HepG2 (cell line): Measurements from ENCODE around the gene NOS1.

Experiments used
- CBX5 ChIP-seq: sonication (generic); formaldehyde crosslinking; IDR thresholded peaks from 2 replicates; pipeline ENCODE4 v1.4.0; 2020; ENCODE audit warnings: missing genetic modification reagents, borderline replicate concordance
- CREB1 ChIP-seq, 2 experiments: fragments of 450-650 bp in 1 of 2; IDR thresholded peaks; 2 replicates each; pipeline ENCODE4 v1.6.1; 2016 to 2017; ENCODE audit warnings: control low read depth in 1 of 2, mild to moderate bottlenecking in 1 of 2, missing compliant biosample characterization in 1 of 2, missing genetic modification characterization in 1 of 2
- FOXK2 ChIP-seq: fragments of 450-650 bp; IDR thresholded peaks from 2 replicates; pipeline ENCODE4 v1.6.1; 2016
- HNRNPLL ChIP-seq: fragments of 200-400 bp; formaldehyde crosslinking; IDR thresholded peaks from 2 replicates; pipeline ENCODE4 v1.6.1; 2017; ENCODE audit warnings: mild to moderate bottlenecking, low read depth, low read length; ENCODE audit not compliant: poor library complexity, severe bottlenecking
- POLR2A ChIP-seq, 2 experiments: IDR thresholded peaks; 2 replicates each; pipeline ENCODE4 v1.6.1; 2011; ENCODE audit warnings: low read depth in 2 of 2, low read length in 2 of 2, mild to moderate bottlenecking in 1 of 2, moderate library complexity in 1 of 2; ENCODE audit not compliant: insufficient read depth in 1 of 2
- SMC3 ChIP-seq: IDR thresholded peaks from 2 replicates; pipeline ENCODE4 v1.6.1; 2011; ENCODE audit warnings: low read length, improper control_type of control experiment
- SP140L ChIP-seq: sonication (generic); formaldehyde crosslinking; IDR thresholded peaks from 2 replicates; pipeline ENCODE4 v1.4.0; 2020; ENCODE audit warnings: missing genetic modification reagents, borderline replicate concordance
- TP53 ChIP-seq: sonication (generic); formaldehyde crosslinking; conservative IDR thresholded peaks from 2 replicates; pipeline ENCODE4 v1.4.0; 2020; ENCODE audit warnings: missing genetic modification reagents
- ZNF878 ChIP-seq: sonication (generic); formaldehyde crosslinking; IDR thresholded peaks from 2 replicates; pipeline ENCODE4 v1.8.1; 2023; ENCODE audit warnings: mild to moderate bottlenecking, missing genetic modification reagents, moderate library complexity
- TF ChIP-seq, protein P1 (sequence below): sonication (generic); formaldehyde crosslinking; IDR thresholded peaks from 2 replicates; pipeline ENCODE4 v1.8.1; 2023; ENCODE audit warnings: mild to moderate bottlenecking, missing genetic modification reagents, borderline replicate concordance

DNA sequence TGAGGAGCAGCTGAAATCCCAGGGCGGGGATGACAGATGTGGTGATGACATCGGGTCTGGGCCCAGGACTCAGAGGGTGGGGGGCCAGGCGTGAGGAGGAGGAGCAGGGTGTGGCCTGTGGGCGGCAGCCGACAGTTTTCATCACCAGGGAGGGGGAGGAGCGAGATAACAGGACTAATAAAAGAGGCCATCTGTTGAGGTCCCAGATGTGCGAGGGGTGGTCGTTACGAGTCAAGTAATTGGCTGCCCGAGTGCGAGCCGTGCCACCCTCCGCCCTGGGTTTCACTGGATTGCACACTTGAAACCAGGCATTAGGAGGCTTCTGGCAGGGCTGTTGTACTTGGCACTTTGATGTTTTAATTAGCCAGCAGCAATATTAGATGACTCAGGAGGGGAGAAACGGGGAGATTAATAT is 67.2 kb downstream of the NOS1 start:
- TF ChIP-seq SMC3 (no peak), CREB1 (IDR thresholded peaks at IDR 0.05) (no peak), CREB1 (CRISPR knock-in tag; IDR thresholded peaks at IDR 0.05) (no peak), TP53 (no peak), FOXK2 (no peak), POLR2A (IDR thresholded peaks at IDR 0.05; ENCODE audit: insufficient read depth in 1 of 2, low read depth in 2 of 2, low read length in 2 of 2) (no peak), ZNF878 (CRISPR knock-in tag) (no peak), SP140L (no peak), HNRNPLL (no peak), CBX5 (CRISPR knock-in tag) (no peak)
- TF ChIP-seq, protein P1, sequence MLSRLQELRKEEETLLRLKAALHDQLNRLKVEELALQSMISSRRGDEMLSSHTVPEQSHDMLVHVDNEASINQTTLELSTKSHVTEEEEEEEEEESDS (CRISPR knock-in tag) = no peak
